HFFc6 (cell line): ENCODE results near the gene SLC34A1. TPM values are rescaled to one million over a fixed set of nuclear protein-coding genes. Genes with fewer than 3 reads are reported as not detected.

Experiments used
- DNase-seq: peaks from one replicate; pipeline ENCODE4 v3.0.0-alpha.2; 2018
- H3K27ac Mint-ChIP-seq: 2 replicates; pipeline ENCODE4 v1.8.0; 2020; ENCODE audit warnings: mild to moderate bottlenecking, mixed read lengths
- H3K27me3 Mint-ChIP-seq: 2 replicates; pipeline ENCODE4 v1.8.0; 2021; ENCODE audit warnings: mild to moderate bottlenecking, moderate library complexity, mixed read lengths; ENCODE audit not compliant: insufficient read depth
- H3K36me3 Mint-ChIP-seq: 2 replicates; pipeline ENCODE4 v1.8.0; 2021; ENCODE audit warnings: low read depth, mixed read lengths
- H3K4me1 Mint-ChIP-seq: 2 replicates; pipeline ENCODE4 v1.8.0; 2020; ENCODE audit warnings: low read depth, mixed read lengths
- H3K4me3 Mint-ChIP-seq: 2 replicates; pipeline ENCODE4 v1.8.0; 2020; ENCODE audit warnings: mild to moderate bottlenecking, moderate library complexity, mixed read lengths
- H3K9me3 Mint-ChIP-seq: 2 replicates; pipeline ENCODE4 v1.8.0; 2020; ENCODE audit warnings: mild to moderate bottlenecking, mixed read lengths
- total RNA-seq, 6 experiments: library from RNA; stranded (reverse); fragmentation: NEBNext Ultra II Directional; extraction: Animal tissue kit (Norgen Biotek cat#: 25700); gene quantifications; 2 replicates in 1 of 6; 3 replicates in 5 of 6; pipeline ENCODE4 v1.2.3, GENCODE V29; 2021
- TF ChIP-seq, protein P1 (sequence below): fragments of 200-600 bp; sonication (generic); IDR thresholded peaks from 2 replicates; pipeline ENCODE4 v1.5.0; 2021; ENCODE audit warnings: antibody characterized with exemption, mild to moderate bottlenecking

SLC34A1 gene
- total RNA-seq, 6 experiments from 2014 or later = not detected

DNA sequence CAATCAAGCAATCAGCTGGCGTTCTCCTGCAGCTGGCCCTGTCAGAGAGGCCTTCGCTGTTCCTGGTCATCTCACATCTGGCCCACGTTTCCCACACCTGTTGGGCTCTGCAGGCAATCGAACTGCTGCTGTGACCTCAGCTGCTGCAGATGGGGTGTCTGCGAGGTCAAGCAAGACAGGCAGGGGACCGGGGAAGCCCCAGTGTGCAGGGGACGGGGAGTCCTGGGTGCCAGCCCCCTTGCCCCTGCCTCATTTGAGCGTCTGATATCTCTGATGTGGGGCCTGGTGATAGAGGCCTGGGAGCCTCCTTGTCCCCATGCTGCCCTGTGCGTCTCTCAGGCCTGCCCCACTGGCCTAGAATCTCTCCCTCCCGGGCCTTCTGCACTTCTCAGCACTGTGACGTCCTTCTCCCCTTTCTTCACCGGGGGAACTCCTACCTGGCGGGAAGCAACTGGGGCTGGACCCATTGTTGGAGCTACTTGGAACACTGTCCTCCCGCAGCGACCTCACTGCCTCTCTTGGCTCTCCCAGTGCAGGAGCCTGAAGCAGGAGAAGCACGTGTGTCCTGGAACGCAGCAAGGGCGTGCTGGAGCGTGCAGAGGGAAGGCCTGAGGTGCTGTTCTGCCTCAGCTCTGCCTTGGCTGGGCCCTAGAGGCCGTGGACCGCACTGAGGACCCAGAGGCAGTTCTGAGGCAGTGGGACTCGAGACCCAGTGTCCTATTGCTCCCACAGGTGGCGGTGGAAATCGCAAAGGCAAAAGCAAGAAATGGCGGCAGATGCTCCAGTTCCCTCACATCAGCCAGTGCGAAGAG, 46.1 kb downstream of the SLC34A1 start:
- no peak for DNase-seq
- Mint-ChIP-seq H3K27ac (no peak overlapping the region), H3K4me1 (peaks cover 23% of the 10 kb centered on the region), H3K4me3 (no peak overlapping the region), H3K27me3 (peaks cover 2% of the 10 kb centered on the region), H3K36me3 (no peaks in the 10 kb centered on the region; the same call in 1 of the 2 replicates), H3K9me3 (no peaks in the 10 kb centered on the region)
- TF ChIP-seq, protein P1, sequence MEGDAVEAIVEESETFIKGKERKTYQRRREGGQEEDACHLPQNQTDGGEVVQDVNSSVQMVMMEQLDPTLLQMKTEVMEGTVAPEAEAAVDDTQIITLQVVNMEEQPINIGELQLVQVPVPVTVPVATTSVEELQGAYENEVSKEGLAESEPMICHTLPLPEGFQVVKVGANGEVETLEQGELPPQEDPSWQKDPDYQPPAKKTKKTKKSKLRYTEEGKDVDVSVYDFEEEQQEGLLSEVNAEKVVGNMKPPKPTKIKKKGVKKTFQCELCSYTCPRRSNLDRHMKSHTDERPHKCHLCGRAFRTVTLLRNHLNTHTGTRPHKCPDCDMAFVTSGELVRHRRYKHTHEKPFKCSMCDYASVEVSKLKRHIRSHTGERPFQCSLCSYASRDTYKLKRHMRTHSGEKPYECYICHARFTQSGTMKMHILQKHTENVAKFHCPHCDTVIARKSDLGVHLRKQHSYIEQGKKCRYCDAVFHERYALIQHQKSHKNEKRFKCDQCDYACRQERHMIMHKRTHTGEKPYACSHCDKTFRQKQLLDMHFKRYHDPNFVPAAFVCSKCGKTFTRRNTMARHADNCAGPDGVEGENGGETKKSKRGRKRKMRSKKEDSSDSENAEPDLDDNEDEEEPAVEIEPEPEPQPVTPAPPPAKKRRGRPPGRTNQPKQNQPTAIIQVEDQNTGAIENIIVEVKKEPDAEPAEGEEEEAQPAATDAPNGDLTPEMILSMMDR = no peak

DNA sequence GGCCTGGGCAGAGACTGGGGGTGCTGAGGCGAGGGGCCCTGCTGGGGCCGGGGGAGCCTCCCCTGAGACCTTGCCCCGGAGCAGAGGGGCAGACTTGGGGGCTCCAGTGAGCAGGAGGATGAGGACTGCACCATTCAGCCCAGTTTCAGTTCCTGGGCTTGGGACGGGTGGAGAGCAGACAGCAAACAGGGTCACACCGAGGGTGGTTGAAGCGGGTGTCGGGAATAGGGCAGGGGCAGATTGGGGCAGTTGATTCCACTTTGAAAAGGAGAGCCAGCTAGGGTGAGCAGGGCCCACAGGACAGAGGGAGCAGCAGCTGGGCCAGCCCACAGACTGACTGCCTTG, 46.7 kb downstream of the SLC34A1 start:
- Mint-ChIP-seq H3K27ac (no peak overlapping the region), H3K4me1 (peaks cover 18% of the 10 kb centered on the region)

DNA sequence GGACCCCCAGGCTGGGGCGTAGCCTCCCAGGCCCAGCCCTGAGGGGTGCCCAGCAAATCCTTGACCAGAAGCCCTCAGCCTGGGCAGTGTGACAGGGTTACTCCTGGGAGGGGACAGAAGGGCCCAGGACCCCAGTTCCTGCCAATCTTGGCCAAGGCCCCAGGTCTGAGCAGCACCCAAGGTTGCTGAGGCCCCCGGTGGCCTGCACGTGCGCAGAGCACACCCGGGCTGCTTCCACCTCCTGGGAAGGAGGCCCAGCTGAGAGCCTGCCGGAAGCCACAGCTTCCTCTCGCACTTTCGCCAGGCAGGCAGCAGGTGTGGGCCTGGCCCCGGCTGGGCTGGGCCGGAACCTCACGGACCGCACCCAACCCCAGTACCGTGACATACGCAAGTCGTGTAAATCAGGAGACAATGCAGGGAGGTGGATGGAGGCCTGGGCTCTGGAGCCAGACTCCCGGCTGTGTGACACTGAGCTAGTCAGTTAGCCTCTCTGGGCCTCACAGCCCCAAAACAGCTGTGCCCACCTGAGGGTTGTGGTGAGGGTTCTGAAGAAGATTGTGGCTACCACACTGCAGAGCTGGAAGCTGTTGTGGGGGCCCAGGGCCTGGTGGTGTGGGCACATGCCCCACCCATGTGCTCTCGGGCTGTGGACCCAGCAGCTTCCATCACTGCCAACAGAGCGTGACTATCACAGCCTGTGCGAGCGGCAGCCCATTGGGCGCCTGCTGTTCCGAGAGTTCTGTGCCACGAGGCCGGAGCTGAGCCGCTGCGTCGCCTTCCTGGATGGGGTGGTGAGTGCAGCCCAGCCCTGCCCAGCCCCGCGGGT, 47.3 kb downstream of the SLC34A1 start:
- DNase-seq = no peak
- no peak overlapping the region for H3K27ac Mint-ChIP-seq
- TF ChIP-seq, protein P1 = no peak
- peaks cover 18% of the 10 kb centered on the region for H3K4me1 Mint-ChIP-seq
- no peak overlapping the region for H3K4me3 Mint-ChIP-seq
- H3K27me3 Mint-ChIP-seq = peaks cover 2% of the 10 kb centered on the region
- no peaks in the 10 kb centered on the region; the same call in 1 of the 2 replicates for H3K36me3 Mint-ChIP-seq
- no peaks in the 10 kb centered on the region for H3K9me3 Mint-ChIP-seq

More for the DNA sequence above, 46.7 kb downstream of the SLC34A1 start:
- Mint-ChIP-seq H3K4me3 (no peak overlapping the region), H3K36me3 (no peaks in the 10 kb centered on the region; the same call in 1 of the 2 replicates), H3K9me3 (no peaks in the 10 kb centered on the region), H3K27me3 (peaks cover 2% of the 10 kb centered on the region)
- no peak for DNase-seq
- TF ChIP-seq, protein P1 = no peak

DNA sequence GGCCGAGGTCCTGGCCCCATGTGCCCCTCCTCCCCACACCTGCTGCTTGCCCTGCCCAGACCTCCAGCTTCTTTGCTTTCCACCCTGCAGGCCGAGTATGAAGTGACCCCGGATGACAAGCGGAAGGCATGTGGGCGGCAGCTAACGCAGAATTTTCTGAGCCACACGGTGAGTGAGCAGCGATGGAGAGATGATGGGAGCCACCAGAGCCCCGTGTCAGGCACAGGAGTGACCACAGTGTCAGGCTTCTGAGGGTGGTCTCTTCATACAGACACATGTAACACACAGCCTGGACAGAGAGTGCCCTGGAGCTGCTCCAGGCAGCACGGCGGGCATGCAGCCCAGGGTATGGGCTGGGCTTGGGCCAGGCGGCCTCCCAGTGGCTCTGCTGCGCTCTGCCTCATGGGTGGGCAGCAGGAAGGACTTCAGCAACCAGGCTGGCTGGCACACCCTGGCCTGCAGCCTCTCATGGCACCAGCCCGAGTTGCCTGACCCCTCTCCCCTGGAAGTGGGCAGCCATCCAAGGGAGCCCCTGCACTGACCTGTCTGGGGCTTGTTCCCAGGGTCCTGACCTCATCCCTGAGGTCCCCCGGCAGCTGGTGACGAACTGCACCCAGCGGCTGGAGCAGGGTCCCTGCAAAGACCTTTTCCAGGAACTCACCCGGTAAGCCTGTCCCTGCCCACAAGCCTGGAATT, 48.1 kb downstream of the SLC34A1 start:
- TF ChIP-seq, protein P1 = no peak
- H3K27ac Mint-ChIP-seq = no peak overlapping the region
- no peak for DNase-seq
- peaks cover 2% of the 10 kb centered on the region for H3K27me3 Mint-ChIP-seq
- H3K4me1 Mint-ChIP-seq = peaks cover 16% of the 10 kb centered on the region
- H3K4me3 Mint-ChIP-seq = no peak overlapping the region
- H3K36me3 Mint-ChIP-seq = peaks cover under 1% of the 10 kb centered on the region; the same call in 1 of the 2 replicates
- no peaks in the 10 kb centered on the region for H3K9me3 Mint-ChIP-seq

DNA sequence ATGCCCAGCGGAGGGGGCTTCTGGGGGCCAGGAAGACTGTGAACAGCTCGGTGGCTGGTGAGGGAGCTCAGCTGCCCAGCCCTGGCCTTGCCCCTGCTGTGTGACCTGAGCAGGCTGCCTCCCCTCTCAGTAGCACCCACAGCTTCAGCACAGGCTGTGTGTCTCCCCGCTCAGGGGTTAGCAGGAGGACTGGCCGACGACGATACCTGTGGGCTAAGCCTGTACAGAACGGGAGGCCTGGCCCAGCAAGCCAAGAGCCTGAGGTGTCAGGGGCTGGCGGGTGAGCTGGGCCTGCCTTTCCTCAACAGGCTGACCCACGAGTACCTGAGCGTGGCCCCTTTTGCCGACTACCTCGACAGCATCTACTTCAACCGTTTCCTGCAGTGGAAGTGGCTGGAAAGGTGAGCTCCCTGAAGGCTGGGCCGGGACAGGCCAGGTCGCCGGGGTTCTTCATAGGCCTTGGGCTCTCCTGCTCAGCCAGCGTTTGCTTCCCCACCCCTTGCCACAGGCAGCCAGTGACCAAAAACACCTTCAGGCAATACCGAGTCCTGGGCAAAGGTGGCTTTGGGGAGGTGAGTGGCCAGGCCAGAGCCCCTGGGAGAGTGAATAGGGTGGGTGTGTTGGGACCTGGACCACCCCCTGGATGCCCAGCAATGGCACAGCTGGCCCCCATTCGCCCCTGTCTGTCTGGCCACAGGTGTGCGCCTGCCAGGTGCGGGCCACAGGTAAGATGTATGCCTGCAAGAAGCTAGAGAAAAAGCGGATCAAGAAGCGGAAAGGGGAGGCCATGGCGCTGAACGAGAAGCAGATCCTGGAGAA, 48.8 kb downstream of the SLC34A1 start:
- Mint-ChIP-seq H3K9me3 (no peaks in the 10 kb centered on the region), H3K4me1 (peaks cover 8% of the 10 kb centered on the region), H3K4me3 (no peak overlapping the region), H3K36me3 (peaks cover 8% of the 10 kb centered on the region; the same call in 1 of the 2 replicates), H3K27me3 (peaks cover 2% of the 10 kb centered on the region), H3K27ac (no peak overlapping the region)
- DNase-seq = no peak
- TF ChIP-seq, protein P1 = no peak
